ENCODE measurements around the gene CLCN5. TPM values are rescaled to one million over a fixed set of nuclear protein-coding genes. Genes with fewer than 3 reads are reported as not detected.

CLCN5 gene
- total and polyA plus RNA-seq, 2 experiments from 2014 or later: 3.7 to 13.6 TPM

DNA sequence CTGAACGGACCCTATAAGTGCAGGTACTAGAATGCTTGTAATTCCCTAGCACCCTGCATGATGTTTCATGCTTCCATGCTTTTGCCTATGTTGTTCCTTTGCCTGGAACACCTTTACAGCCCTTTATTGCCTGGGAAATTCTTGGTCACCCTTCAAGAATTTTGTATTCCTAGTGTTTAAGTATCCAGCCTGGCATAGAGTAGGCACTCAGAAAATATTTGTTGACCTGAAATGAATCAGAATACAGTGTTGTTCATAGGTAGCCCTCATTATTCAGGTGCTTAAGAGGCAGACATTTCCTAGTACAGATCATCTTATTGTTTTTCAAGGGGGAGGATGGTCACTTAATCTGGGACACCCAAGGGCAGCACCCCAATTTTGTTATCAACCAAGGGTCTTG, 203.1 kb downstream of the CLCN5 start (continued):
- TF ChIP-seq ZNF462 (CRISPR knock-in tag; IDR thresholded peaks at IDR 0.05) (no peak), CREB1 (CRISPR knock-in tag; IDR thresholded peaks at IDR 0.05; ENCODE audit: low read depth) (no peak), JUNB (IDR thresholded peaks at IDR 0.05; ENCODE audit: unreplicated experiment) (no peak), ZNF114 (CRISPR knock-in tag; IDR thresholded peaks at IDR 0.05) (no peak), EZH2 (IDR thresholded peaks at IDR 0.05; ENCODE audit: low read depth, unreplicated experiment) (no peak), REST (IDR thresholded peaks at IDR 0.05; ENCODE audit: unreplicated experiment) (no peak), ETS1 (IDR thresholded peaks at IDR 0.05) (no peak)
